Nephron (organoid): ENCODE results near the gene KDM4B.

ENCODE experiments used
- H3K27ac Mint-ChIP-seq, 3 experiments: 2 replicates each; pipeline ENCODE4 v1.8.0; 2020; ENCODE audit warnings: mixed read lengths in 3 of 3, mild to moderate bottlenecking in 2 of 3, moderate library complexity in 1 of 3
- H3K27me3 Mint-ChIP-seq: 2 replicates; pipeline ENCODE4 v1.8.0; 2021; ENCODE audit warnings: low read depth, mild to moderate bottlenecking, moderate library complexity, mixed read lengths
- H3K36me3 Mint-ChIP-seq: 2 replicates; pipeline ENCODE4 v1.8.0; 2020; ENCODE audit warnings: low read depth, mixed read lengths
- H3K4me1 Mint-ChIP-seq: 2 replicates; pipeline ENCODE4 v1.8.0; 2020; ENCODE audit warnings: mixed read lengths
- H3K4me3 Mint-ChIP-seq, 3 experiments: 2 replicates each; pipeline ENCODE4 v1.8.0; 2020; ENCODE audit warnings: mild to moderate bottlenecking in 3 of 3, mixed read lengths in 3 of 3, moderate library complexity in 2 of 3
- H3K9me3 Mint-ChIP-seq: 2 replicates; pipeline ENCODE4 v1.8.0; 2020; ENCODE audit warnings: mixed read lengths
- TF ChIP-seq, protein P1 (sequence below), 3 experiments: fragments of 200-600 bp; sonication (generic); IDR thresholded peaks; one replicate each; pipeline ENCODE4 v1.5.0; 2021; ENCODE audit warnings: antibody characterized with exemption in 3 of 3; ENCODE audit not compliant: unreplicated experiment in 3 of 3

The KDM4B gene

GRCh38 chr19:5089283-5089682, 120.4 kb downstream of the KDM4B start:
- Mint-ChIP-seq H3K9me3 (no peaks in the 10 kb centered on the region), H3K36me3 (peaks cover 19% of the 10 kb centered on the region), H3K4me1 (peaks cover 43% of the 10 kb centered on the region), H3K27ac (peak overlapping the region in 2 of 3 experiments; percentile 36 to 38), H3K4me3 (no peak overlapping the region), H3K27me3 (no peaks in the 10 kb centered on the region)
- TF ChIP-seq, protein P1, sequence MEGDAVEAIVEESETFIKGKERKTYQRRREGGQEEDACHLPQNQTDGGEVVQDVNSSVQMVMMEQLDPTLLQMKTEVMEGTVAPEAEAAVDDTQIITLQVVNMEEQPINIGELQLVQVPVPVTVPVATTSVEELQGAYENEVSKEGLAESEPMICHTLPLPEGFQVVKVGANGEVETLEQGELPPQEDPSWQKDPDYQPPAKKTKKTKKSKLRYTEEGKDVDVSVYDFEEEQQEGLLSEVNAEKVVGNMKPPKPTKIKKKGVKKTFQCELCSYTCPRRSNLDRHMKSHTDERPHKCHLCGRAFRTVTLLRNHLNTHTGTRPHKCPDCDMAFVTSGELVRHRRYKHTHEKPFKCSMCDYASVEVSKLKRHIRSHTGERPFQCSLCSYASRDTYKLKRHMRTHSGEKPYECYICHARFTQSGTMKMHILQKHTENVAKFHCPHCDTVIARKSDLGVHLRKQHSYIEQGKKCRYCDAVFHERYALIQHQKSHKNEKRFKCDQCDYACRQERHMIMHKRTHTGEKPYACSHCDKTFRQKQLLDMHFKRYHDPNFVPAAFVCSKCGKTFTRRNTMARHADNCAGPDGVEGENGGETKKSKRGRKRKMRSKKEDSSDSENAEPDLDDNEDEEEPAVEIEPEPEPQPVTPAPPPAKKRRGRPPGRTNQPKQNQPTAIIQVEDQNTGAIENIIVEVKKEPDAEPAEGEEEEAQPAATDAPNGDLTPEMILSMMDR (IDR thresholded peaks at IDR 0.05; ENCODE audit: unreplicated experiment in 3 of 3): no peak

DNA sequence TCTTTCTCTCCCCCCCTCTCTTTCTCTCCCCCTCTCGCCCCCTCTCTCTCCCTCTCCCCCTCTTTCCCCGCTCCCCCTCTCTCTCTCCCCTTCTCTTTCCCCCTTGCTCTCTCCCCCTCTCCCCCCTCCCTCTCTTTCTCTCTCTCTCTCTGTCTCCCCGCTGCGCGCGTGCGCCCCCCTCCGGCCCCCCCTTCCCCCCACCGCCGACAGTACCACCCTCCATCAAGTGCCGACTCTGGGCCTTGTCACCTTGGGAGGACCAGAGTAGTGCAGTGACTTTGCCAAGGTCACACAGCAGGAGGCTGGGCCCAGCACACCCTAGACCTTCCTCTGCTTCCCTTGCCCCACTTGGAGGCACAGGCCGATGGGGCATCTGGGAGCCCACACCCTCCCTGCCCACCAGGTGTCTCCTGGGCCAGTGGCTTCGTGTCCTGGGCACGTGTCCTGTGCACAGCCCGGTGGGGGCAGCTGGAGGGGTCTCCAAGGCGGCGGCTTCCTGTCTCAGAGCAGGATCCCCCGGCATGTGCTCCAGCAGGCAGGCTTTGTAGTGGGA, 121.6 kb downstream of the KDM4B start:
- Mint-ChIP-seq H3K4me3 (peak overlapping the region in 2 of 3 experiments; percentile 40 to 77), H3K9me3 (no peaks in the 10 kb centered on the region), H3K4me1 (peaks cover 39% of the 10 kb centered on the region), H3K36me3 (peaks cover 14% of the 10 kb centered on the region), H3K27me3 (no peaks in the 10 kb centered on the region), H3K27ac (peak overlapping the region; percentile 94 to 98 (median 96))
- TF ChIP-seq, protein P1 (IDR thresholded peaks at IDR 0.05; ENCODE audit: unreplicated experiment in 3 of 3): no peak

- Mint-ChIP-seq H3K4me1 (peaks cover 39% of the 10 kb centered on the region), H3K27me3 (no peaks in the 10 kb centered on the region), H3K36me3 (peaks cover 17% of the 10 kb centered on the region), H3K27ac (peak overlapping the region; percentile 94 to 98 (median 96)), H3K4me3 (peak overlapping the region; percentile 40 to 77 (median 68)), H3K9me3 (no peaks in the 10 kb centered on the region)
- TF ChIP-seq, protein P1 (IDR thresholded peaks at IDR 0.05; ENCODE audit: unreplicated experiment in 3 of 3): no peak
These were observed 122.2 kb downstream of the KDM4B start for GRCh38 chr19:5091018-5091683.

DNA sequence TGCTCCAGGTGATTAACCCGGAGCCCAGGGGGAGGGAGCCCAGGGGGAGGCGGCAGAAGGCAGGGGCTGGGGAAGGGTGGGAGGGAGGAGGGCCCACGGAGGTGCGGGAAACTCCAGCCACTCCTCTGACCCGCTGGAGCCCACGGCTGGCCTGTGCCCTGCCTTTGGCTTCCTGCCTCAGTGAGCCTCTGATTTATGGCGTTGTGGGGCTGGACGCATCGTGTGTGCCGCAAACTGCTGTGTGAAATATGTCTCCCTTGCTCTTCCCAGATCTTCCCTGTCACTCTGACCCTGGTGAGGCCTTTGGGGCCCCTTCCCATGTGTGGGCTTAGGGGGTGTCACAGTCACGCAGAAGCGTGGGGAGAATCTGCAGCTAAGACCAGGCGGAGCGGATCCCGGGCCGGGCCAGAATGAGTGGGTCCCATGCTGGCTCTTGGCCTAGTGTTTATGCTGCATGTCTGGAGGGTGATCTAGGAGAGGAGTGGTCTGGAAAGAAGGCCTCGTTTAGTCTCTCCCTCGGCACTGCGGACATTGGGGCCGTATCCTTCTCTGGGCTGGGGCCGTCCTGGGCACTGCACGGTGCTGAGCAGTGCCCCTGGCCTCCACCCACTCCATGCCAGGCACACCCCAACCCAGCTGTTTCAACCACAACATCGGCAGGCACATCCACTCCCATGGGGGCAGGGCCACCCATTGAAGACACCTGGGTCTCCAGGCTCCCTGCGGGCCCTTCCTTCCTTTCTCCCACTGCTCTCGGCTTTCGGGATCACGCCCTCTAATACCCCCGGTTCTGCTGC, 123.0 kb downstream of the KDM4B start:
- TF ChIP-seq, protein P1 (IDR thresholded peaks at IDR 0.05; ENCODE audit: unreplicated experiment in 3 of 3): no peak
- Mint-ChIP-seq H3K36me3 (peaks cover 20% of the 10 kb centered on the region), H3K4me1 (peaks cover 39% of the 10 kb centered on the region), H3K4me3 (peak overlapping the region in 2 of 3 experiments; percentile 45 to 75), H3K27me3 (no peaks in the 10 kb centered on the region), H3K27ac (peak overlapping the region; percentile 94 to 98 (median 96)), H3K9me3 (no peaks in the 10 kb centered on the region)

GRCh38 chr19:5092481-5092843, 123.5 kb downstream of the KDM4B start:
- Mint-ChIP-seq H3K27me3 (no peaks in the 10 kb centered on the region), H3K4me1 (peaks cover 39% of the 10 kb centered on the region), H3K27ac (peak overlapping the region; percentile 94 to 98 (median 96))

More at GRCh38 chr19:5092481-5092843, 123.5 kb downstream of the KDM4B start:
- peaks cover 25% of the 10 kb centered on the region for H3K36me3 Mint-ChIP-seq
- TF ChIP-seq, protein P1 (IDR thresholded peaks at IDR 0.05; ENCODE audit: unreplicated experiment in 3 of 3): no peak
- H3K4me3 Mint-ChIP-seq: no peak overlapping the region
- no peaks in the 10 kb centered on the region for H3K9me3 Mint-ChIP-seq
